HEK293 (cell line): ENCODE measurements around the gene ZFR.
"Not testable (repeated sequence)": the region's sequence is repeated elsewhere in the genome, so short reads cannot be mapped to it uniquely, and the experiment has no call there.

Experiments
- CTCF ChIA-PET: fragments of 350-600 bp; formaldehyde crosslinking; extraction: SDS; loops from one replicate; lab custom pipeline; 2021; ENCODE audit warnings: antibody characterized with exemption; lab: Yijun Ruan, JAX
- POLR2A ChIA-PET: fragments of 300-600 bp; formaldehyde crosslinking; extraction: SDS; loops from one replicate; lab custom pipeline; 2020; ENCODE audit warnings: antibody characterized with exemption, inconsistent platforms; lab: Yijun Ruan, JAX
- H3K27ac ChIP-seq: fragments of 200-500 bp; sonication (Bioruptor generic); 2 replicates; pipeline ENCODE4 v1.5.1; 2014; ENCODE audit warnings: low read depth, low read length, control low read depth, inconsistent platforms; ENCODE audit errors: extremely low read depth
- H3K36me3 ChIP-seq, 2 experiments: fragments of 200-500 bp in 1 of 2; sonication (Bioruptor generic) in 1 of 2; 1 replicate in 1 of 2; 2 replicates in 1 of 2; pipeline ENCODE4 v1.5.1; 2014 to 2017; ENCODE audit warnings: inconsistent platforms in 2 of 2, low read length in 2 of 2; ENCODE audit not compliant: control insufficient read depth in 2 of 2, insufficient read depth in 1 of 2
- H3K4me1 ChIP-seq: fragments of 200-500 bp; sonication (Bioruptor generic); 2 replicates; pipeline ENCODE4 v1.5.1; 2014; ENCODE audit warnings: mild to moderate bottlenecking, low read length, inconsistent platforms; ENCODE audit not compliant: control insufficient read depth, insufficient read depth
- H3K4me3 ChIP-seq: 2 replicates; pipeline ENCODE4 v1.5.1; 2011; ENCODE audit warnings: low read depth, mild to moderate bottlenecking, control low read depth, low read length, moderate library complexity
- H3K9me3 ChIP-seq: fragments of 200-500 bp; sonication (Bioruptor generic); 2 replicates; pipeline ENCODE4 v1.5.1; 2014; ENCODE audit warnings: low read depth, low read length, inconsistent platforms; ENCODE audit not compliant: control insufficient read depth, insufficient read depth
- EGR2 ChIP-seq: fragments of 450-650 bp; formaldehyde crosslinking; IDR thresholded peaks from 2 replicates; pipeline ENCODE4 v1.5.1; 2016; ENCODE audit warnings: low read depth, missing biosample characterization, missing genetic modification characterization
- FEZF1 ChIP-seq: fragments of 450-650 bp; formaldehyde crosslinking; IDR thresholded peaks from 2 replicates; pipeline ENCODE4 v1.5.1; 2016; ENCODE audit warnings: missing biosample characterization, missing genetic modification characterization
- GLIS1 ChIP-seq: fragments of 450-650 bp; formaldehyde crosslinking; IDR thresholded peaks from 2 replicates; pipeline ENCODE4 v1.5.1; 2016; ENCODE audit warnings: missing biosample characterization, missing genetic modification characterization
- GLIS2 ChIP-seq: fragments of 450-650 bp; formaldehyde crosslinking; IDR thresholded peaks from 2 replicates; pipeline ENCODE4 v1.5.1; 2016; ENCODE audit warnings: missing biosample characterization, missing genetic modification characterization
- PRDM2 ChIP-seq: fragments of 450-650 bp; formaldehyde crosslinking; IDR thresholded peaks from 2 replicates; pipeline ENCODE4 v1.5.1; 2016; ENCODE audit warnings: missing biosample characterization, missing genetic modification characterization, borderline replicate concordance
- ZFHX2 ChIP-seq: fragments of 450-650 bp; formaldehyde crosslinking; conservative IDR thresholded peaks from 2 replicates; pipeline ENCODE4 v1.5.1; 2016; ENCODE audit warnings: missing biosample characterization, missing genetic modification characterization
- ZFP41 ChIP-seq: fragments of 450-650 bp; formaldehyde crosslinking; IDR thresholded peaks from 2 replicates; pipeline ENCODE4 v1.5.1; 2016; ENCODE audit warnings: missing biosample characterization, missing genetic modification characterization, borderline replicate concordance
- ZNF114 ChIP-seq: fragments of 450-650 bp; formaldehyde crosslinking; IDR thresholded peaks from 2 replicates; pipeline ENCODE4 v1.5.0; 2017; ENCODE audit warnings: missing biosample characterization, missing genetic modification characterization
- ZNF155 ChIP-seq: fragments of 450-650 bp; formaldehyde crosslinking; IDR thresholded peaks from 2 replicates; pipeline ENCODE4 v1.5.1; 2016; ENCODE audit warnings: missing biosample characterization, missing genetic modification characterization
- ZNF561 ChIP-seq: fragments of 450-650 bp; IDR thresholded peaks from 2 replicates; pipeline ENCODE4 v1.5.1; 2018; ENCODE audit warnings: missing biosample characterization, missing genetic modification characterization, borderline replicate concordance
- ZNF585B ChIP-seq: fragments of 450-650 bp; formaldehyde crosslinking; IDR thresholded peaks from 2 replicates; pipeline ENCODE4 v1.5.1; 2016; ENCODE audit warnings: missing biosample characterization, missing genetic modification characterization
- ZNF624 ChIP-seq: fragments of 450-650 bp; formaldehyde crosslinking; IDR thresholded peaks from 2 replicates; pipeline ENCODE4 v1.5.1; 2017; ENCODE audit warnings: missing biosample characterization, missing genetic modification characterization
- TF ChIP-seq, protein P1 (sequence below): fragments of 450-650 bp; IDR thresholded peaks from 2 replicates; pipeline ENCODE4 v1.5.1; 2018; ENCODE audit warnings: missing biosample characterization, missing genetic modification characterization
- TF ChIP-seq, protein P2 (sequence below): fragments of 450-650 bp; formaldehyde crosslinking; IDR thresholded peaks from 2 replicates; pipeline ENCODE4 v1.5.1; 2017; ENCODE audit warnings: missing biosample characterization, missing genetic modification characterization
- TF ChIP-seq, protein P3 (sequence below): fragments of 450-650 bp; formaldehyde crosslinking; IDR thresholded peaks from 2 replicates; pipeline ENCODE4 v1.5.0; 2017; ENCODE audit warnings: missing biosample characterization, missing genetic modification characterization, borderline replicate concordance

ZFR gene

GRCh38 chr5:32400401-32400800 lies 44.1 kb downstream of the ZFR start:
- Histone ChIP-seq H3K9me3 (no peaks in the 10 kb centered on the region), H3K36me3 (peaks cover 96 to 97% of the 10 kb centered on the region in 2 experiments), H3K27ac (no peak overlapping the region), H3K4me1 (no peaks in the 10 kb centered on the region), H3K4me3 (no peak overlapping the region)
- ChIA-PET POLR2A (no interaction called here), CTCF (interaction anchor here (3.6 kb wide), 1 partner anchor 190 kb away, joined by 12 read pairs; no protein-coding TSS in a partner anchor)
- no peak for TF ChIP-seq ZFP41 (tag by site-specific recombination)
- TF ChIP-seq FEZF1, result no peak
- no peak for TF ChIP-seq GLIS1
- TF ChIP-seq ZNF114 (tag by site-specific recombination), result no peak
- TF ChIP-seq PRDM2 (tag by site-specific recombination), result no peak
- TF ChIP-seq ZNF155 (tag by site-specific recombination), result no peak
- TF ChIP-seq, protein P1, sequence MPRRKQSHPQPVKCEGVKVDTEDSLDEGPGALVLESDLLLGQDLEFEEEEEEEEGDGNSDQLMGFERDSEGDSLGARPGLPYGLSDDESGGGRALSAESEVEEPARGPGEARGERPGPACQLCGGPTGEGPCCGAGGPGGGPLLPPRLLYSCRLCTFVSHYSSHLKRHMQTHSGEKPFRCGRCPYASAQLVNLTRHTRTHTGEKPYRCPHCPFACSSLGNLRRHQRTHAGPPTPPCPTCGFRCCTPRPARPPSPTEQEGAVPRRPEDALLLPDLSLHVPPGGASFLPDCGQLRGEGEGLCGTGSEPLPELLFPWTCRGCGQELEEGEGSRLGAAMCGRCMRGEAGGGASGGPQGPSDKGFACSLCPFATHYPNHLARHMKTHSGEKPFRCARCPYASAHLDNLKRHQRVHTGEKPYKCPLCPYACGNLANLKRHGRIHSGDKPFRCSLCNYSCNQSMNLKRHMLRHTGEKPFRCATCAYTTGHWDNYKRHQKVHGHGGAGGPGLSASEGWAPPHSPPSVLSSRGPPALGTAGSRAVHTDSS (tag by site-specific recombination), result no peak
- TF ChIP-seq ZNF585B, result no peak
- no peak for TF ChIP-seq ZNF561 (tag by site-specific recombination)
- 0 out of 2 replicates have a peak, but pooled peaks have one; percentile 19 for TF ChIP-seq ZFHX2
- TF ChIP-seq EGR2 (tag by site-specific recombination), result 0 out of 2 replicates have a peak, but pooled peaks have one; percentile 29
- no peak for TF ChIP-seq GLIS2
- TF ChIP-seq, protein P2, sequence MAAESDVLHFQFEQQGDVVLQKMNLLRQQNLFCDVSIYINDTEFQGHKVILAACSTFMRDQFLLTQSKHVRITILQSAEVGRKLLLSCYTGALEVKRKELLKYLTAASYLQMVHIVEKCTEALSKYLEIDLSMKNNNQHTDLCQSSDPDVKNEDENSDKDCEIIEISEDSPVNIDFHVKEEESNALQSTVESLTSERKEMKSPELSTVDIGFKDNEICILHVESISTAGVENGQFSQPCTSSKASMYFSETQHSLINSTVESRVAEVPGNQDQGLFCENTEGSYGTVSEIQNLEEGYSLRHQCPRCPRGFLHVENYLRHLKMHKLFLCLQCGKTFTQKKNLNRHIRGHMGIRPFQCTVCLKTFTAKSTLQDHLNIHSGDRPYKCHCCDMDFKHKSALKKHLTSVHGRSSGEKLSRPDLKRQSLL (tag by site-specific recombination), result no peak
- no peak for TF ChIP-seq ZNF624 (tag by site-specific recombination)
- TF ChIP-seq, protein P3, sequence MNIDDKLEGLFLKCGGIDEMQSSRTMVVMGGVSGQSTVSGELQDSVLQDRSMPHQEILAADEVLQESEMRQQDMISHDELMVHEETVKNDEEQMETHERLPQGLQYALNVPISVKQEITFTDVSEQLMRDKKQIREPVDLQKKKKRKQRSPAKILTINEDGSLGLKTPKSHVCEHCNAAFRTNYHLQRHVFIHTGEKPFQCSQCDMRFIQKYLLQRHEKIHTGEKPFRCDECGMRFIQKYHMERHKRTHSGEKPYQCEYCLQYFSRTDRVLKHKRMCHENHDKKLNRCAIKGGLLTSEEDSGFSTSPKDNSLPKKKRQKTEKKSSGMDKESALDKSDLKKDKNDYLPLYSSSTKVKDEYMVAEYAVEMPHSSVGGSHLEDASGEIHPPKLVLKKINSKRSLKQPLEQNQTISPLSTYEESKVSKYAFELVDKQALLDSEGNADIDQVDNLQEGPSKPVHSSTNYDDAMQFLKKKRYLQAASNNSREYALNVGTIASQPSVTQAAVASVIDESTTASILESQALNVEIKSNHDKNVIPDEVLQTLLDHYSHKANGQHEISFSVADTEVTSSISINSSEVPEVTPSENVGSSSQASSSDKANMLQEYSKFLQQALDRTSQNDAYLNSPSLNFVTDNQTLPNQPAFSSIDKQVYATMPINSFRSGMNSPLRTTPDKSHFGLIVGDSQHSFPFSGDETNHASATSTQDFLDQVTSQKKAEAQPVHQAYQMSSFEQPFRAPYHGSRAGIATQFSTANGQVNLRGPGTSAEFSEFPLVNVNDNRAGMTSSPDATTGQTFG (tag by site-specific recombination), result no peak

DNA sequence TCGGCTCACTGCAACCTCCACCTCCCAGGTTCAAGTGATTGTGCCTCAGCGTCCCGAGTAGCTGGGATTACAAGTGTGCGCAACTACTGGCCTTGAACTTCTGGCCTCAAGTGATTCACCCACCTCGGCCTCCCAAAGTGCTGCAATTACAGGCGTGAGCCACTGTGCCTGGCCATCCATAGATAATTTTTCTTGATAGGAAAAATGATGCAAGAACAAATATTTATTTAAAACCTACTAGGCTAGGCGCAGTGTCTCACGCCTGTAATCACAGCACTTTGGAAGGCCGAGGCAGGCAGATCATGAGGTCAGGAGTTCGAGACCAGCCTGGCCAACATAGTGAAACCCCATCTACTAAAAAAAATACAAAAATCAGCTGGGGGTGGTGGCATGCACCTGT lies 45.8 kb downstream of the ZFR start:
- H3K36me3 ChIP-seq, result peaks cover 93 to 100% of the 10 kb centered on the region in 2 experiments
- POLR2A ChIA-PET, result not testable (repeated sequence)

More for the DNA sequence above, 45.8 kb downstream of the ZFR start:
- not testable (repeated sequence) for H3K4me1 ChIP-seq, H3K27ac ChIP-seq, H3K4me3 ChIP-seq, H3K9me3 ChIP-seq
- CTCF ChIA-PET, result interaction anchor here (0.7 to 3.6 kb wide), 2 partner anchors 192 to 942 kb away, joined by 5 to 12 read pairs; no protein-coding TSS in a partner anchor
